ENCODE results near the gene RPP21. TPM values are rescaled to one million over a fixed set of nuclear protein-coding genes. Genes with fewer than 3 reads are reported as not detected.

The RPP21 gene
- total and polyA plus RNA-seq, 2 of the 8 experiments (the other 6 are each of a cell fraction or from before 2014, with no cell fraction given), result 63.0 to 219 TPM

GRCh38 chr6:30352550-30352949, 7.6 kb downstream of the RPP21 start:
- no peak overlapping the region for H3K14ac ChIP-seq (ENCODE audit: insufficient read length)
- no peak for TF ChIP-seq SIRT6 (IDR thresholded peaks at IDR 0.05; ENCODE audit: low read length)
- TF ChIP-seq SUZ12 (IDR thresholded peaks at IDR 0.05; ENCODE audit: low read length), result no peak
- no peak for TF ChIP-seq E2F6 (IDR thresholded peaks at IDR 0.05)
- TF ChIP-seq ATF3 (IDR thresholded peaks at IDR 0.05; ENCODE audit: insufficient read depth, low read depth, low read length), result no peak
- TF ChIP-seq TCF12 (IDR thresholded peaks at IDR 0.05; ENCODE audit: low read depth, low read length), result no peak
- no peak for TF ChIP-seq KDM5A (IDR thresholded peaks at IDR 0.05; ENCODE audit: low read length)
- TF ChIP-seq HDAC2 (IDR thresholded peaks at IDR 0.05; ENCODE audit: borderline replicate concordance in 1 of 2, low read depth in 2 of 2, low read length in 2 of 2), result no peak
- TF ChIP-seq POLR2A (IDR thresholded peaks at IDR 0.05; ENCODE audit: control extremely low read depth in 1 of 2, low read depth in 2 of 2, low read length in 2 of 2), result no peak
- TF ChIP-seq EP300 (IDR thresholded peaks at IDR 0.05; ENCODE audit: borderline replicate concordance in 1 of 2, low read depth in 2 of 2, low read length in 2 of 2), result no peak
- TF ChIP-seq JUN (IDR thresholded peaks at IDR 0.05; ENCODE audit: low read depth, low read length), result no peak
- TF ChIP-seq RNF2 (IDR thresholded peaks at IDR 0.05; ENCODE audit: borderline replicate concordance, low read depth, low read length, missing control alignments, poor library complexity, severe bottlenecking), result no peak
- TF ChIP-seq SP4 (IDR thresholded peaks at IDR 0.05; ENCODE audit: low read length), result no peak
- no peak for TF ChIP-seq BRCA1 (IDR thresholded peaks at IDR 0.05; ENCODE audit: low read depth, low read length)
- H3K23me2 ChIP-seq (ENCODE audit: low read depth, low read length), result no peaks in the 10 kb centered on the region
- H3K18ac ChIP-seq (ENCODE audit: extremely low read depth, low read length), result no peak overlapping the region
- H3K27ac ChIP-seq (ENCODE audit: low read depth, low read length), result no peak overlapping the region
- no peak overlapping the region for H2BK12ac ChIP-seq (ENCODE audit: low read depth, low read length)
- 85% methylated on average over 2 of the region's 2 CpGs; no CpG with 5 or more reads in 1 of the 2 experiments for WGBS, 2 experiments (ENCODE audit: extremely low coverage in 1 of 2, insufficient coverage in 1 of 2, insufficient read length in 1 of 2, insufficient replicate concordance in 2 of 2, low coverage in 1 of 2, low lambda C conversion rate in 2 of 2, missing lambda C conversion rate in 1 of 2)
- H2BK120ac ChIP-seq (replicated peaks; ENCODE audit: low read depth, low read length), result no peak overlapping the region
- no peaks in the 10 kb centered on the region for H3K79me1 ChIP-seq (ENCODE audit: low read depth, low read length)
- H3K4me1 ChIP-seq (replicated peaks in 1 of 4; ENCODE audit: control insufficient read depth in 3 of 4, insufficient read depth in 4 of 4, low read length in 3 of 4), result peaks cover 0 to 3% (median 2%) of the 10 kb centered on the region in 4 experiments; a peak in 3 of 7 replicates
- no peak overlapping the region for H3K4ac ChIP-seq (replicated peaks; ENCODE audit: insufficient read length, low read depth, low read length)
- no peak overlapping the region for H3K4me2 ChIP-seq (ENCODE audit: insufficient read depth in 1 of 2, low read depth in 2 of 2, low read length in 2 of 2)
- no peak overlapping the region for H3K23ac ChIP-seq (ENCODE audit: insufficient read length)
- no peak overlapping the region for H2AFZ ChIP-seq (ENCODE audit: low read length)
- H3K79me2 ChIP-seq (ENCODE audit: control insufficient read depth in 1 of 2, insufficient read depth in 2 of 2, low read length in 2 of 2), result no peaks in the 10 kb centered on the region
- no peak overlapping the region for H2BK15ac ChIP-seq (ENCODE audit: low read length)
- H3K9me3 ChIP-seq (ENCODE audit: insufficient read depth in 2 of 2, low read depth in 1 of 2, low read length in 1 of 2), result no peaks in the 10 kb centered on the region
- no peak for FAIRE-seq
- H3K4me3 ChIP-seq (ENCODE audit: extremely low read depth in 1 of 4, insufficient read depth in 2 of 4, low read depth in 3 of 4, low read length in 4 of 4), result no peak overlapping the region
- H4K8ac ChIP-seq (ENCODE audit: extremely low read depth, insufficient read depth, low read length), result no peak overlapping the region
- H4K20me1 ChIP-seq (replicated peaks in 1 of 2; ENCODE audit: control insufficient read depth in 1 of 2, insufficient read depth in 2 of 2, low read length in 2 of 2), result no peaks in the 10 kb centered on the region
- no peaks in the 10 kb centered on the region for H3K27me3 ChIP-seq (replicated peaks in 1 of 4; ENCODE audit: control insufficient read depth in 3 of 4, extremely low read depth in 1 of 4, insufficient read depth in 3 of 4, low read length in 3 of 4)
- H3K56ac ChIP-seq (replicated peaks; ENCODE audit: insufficient read length, low read depth, low read length), result no peak overlapping the region
- no peak overlapping the region for H4K91ac ChIP-seq (replicated peaks; ENCODE audit: insufficient read length, low read length)
- DNase-seq (ENCODE audit: low read depth in 1 of 2, low spot score in 2 of 2), result no peak
- ChIA-PET POLR2A (ENCODE audit: partially characterized antibody) (interaction anchor here (1.2 kb wide), 1 partner anchor 92 kb away, joined by 3 read pairs; no protein-coding TSS in a partner anchor), CTCF (ENCODE audit: partially characterized antibody) (interaction anchor here (0.8 to 1.4 kb wide), 3 partner anchors 45 to 731 kb away, joined by 3 to 5 read pairs (median 3); no protein-coding TSS in a partner anchor)
- no peak overlapping the region for H2BK20ac ChIP-seq (ENCODE audit: low read length)
- no peak overlapping the region for H3K9ac ChIP-seq (replicated peaks in 1 of 4; ENCODE audit: extremely low read depth in 1 of 4, low read depth in 3 of 4, low read length in 3 of 4)
- H4K5ac ChIP-seq (ENCODE audit: insufficient read length, low read depth, low read length), result no peak overlapping the region
- H2BK5ac ChIP-seq (ENCODE audit: low read depth, low read length), result no peak overlapping the region
- no peaks in the 10 kb centered on the region for H3K36me3 ChIP-seq (ENCODE audit: control insufficient read depth in 2 of 4, insufficient read depth in 4 of 4, low read length in 3 of 4)
- H2AK5ac ChIP-seq (ENCODE audit: low read depth, low read length), result no peak overlapping the region

Measured in H1 (cell line).